NAMALWA (cell line): ENCODE data around the gene INPP4B.
"Not testable (repeated sequence)": the region's sequence is repeated elsewhere in the genome, so short reads cannot be mapped to it uniquely, and the experiment has no call there.

ENCODE experiments used
- DNase-seq: peaks from one replicate; pipeline ENCODE4 v3.0.0-alpha.2; 2015; ENCODE audit warnings: low spot score

The INPP4B gene

GRCh38 chr4:142407596-142407995, 438.5 kb downstream of the INPP4B start:
- DNase-seq = no peak

GRCh38 chr4:142406917-142407501, 439.1 kb downstream of the INPP4B start:
- DNase-seq = no peak

- no peak for DNase-seq
Measured at GRCh38 chr4:142406499-142406835, 439.6 kb downstream of the INPP4B start.

- no peak for DNase-seq
Measured at GRCh38 chr4:142405695-142406498, 440.2 kb downstream of the INPP4B start.

GRCh38 chr4:142405021-142405694, 440.9 kb downstream of the INPP4B start:
- peak; percentile 3 for DNase-seq

- DNase-seq = no peak
Measured at GRCh38 chr4:142404191-142404611, 441.9 kb downstream of the INPP4B start.

GRCh38 chr4:142402900-142403299, 443.2 kb downstream of the INPP4B start:
- DNase-seq = no peak

GRCh38 chr4:142402156-142402555, 443.9 kb downstream of the INPP4B start:
- no peak for DNase-seq

- DNase-seq = not testable (repeated sequence)
Measured at GRCh38 chr4:142397364-142397991, 448.6 kb downstream of the INPP4B start.

- DNase-seq = no peak
Measured at GRCh38 chr4:142396279-142396678, 449.8 kb downstream of the INPP4B start.

GRCh38 chr4:142393127-142393526, 453.0 kb downstream of the INPP4B start:
- DNase-seq = no peak

GRCh38 chr4:142386856-142387255, 459.2 kb downstream of the INPP4B start:
- no peak for DNase-seq

- no peak for DNase-seq
Measured at GRCh38 chr4:142386449-142386848, 459.7 kb downstream of the INPP4B start.

- no peak for DNase-seq
Measured at GRCh38 chr4:142383800-142384470, 462.2 kb downstream of the INPP4B start.

- DNase-seq = no peak
Measured at GRCh38 chr4:142383354-142383753, 462.7 kb downstream of the INPP4B start.

GRCh38 chr4:142380052-142380602, 466.0 kb downstream of the INPP4B start:
- DNase-seq = no peak

GRCh38 chr4:142379277-142380051, 466.6 kb downstream of the INPP4B start:
- DNase-seq = no peak

- no peak for DNase-seq
Measured at GRCh38 chr4:142378179-142378578, 467.9 kb downstream of the INPP4B start.

- DNase-seq = no peak
Measured at GRCh38 chr4:142377342-142378091, 468.6 kb downstream of the INPP4B start.

GRCh38 chr4:142376204-142376603, 469.9 kb downstream of the INPP4B start:
- no peak for DNase-seq
